GM13977 (cell line): ENCODE measurements around the gene KRTAP4-1.
"Not testable (repeated sequence)": the region's sequence is repeated elsewhere in the genome, so short reads cannot be mapped to it uniquely, and the experiment has no call there.

Source experiments
- DNase-seq: peaks from one replicate; pipeline ENCODE4 v3.0.0; 2012; ENCODE audit warnings: low spot score
- CTCF ChIP-seq: IDR thresholded peaks from 2 replicates; pipeline ENCODE4 v1.5.1; 2012; ENCODE audit warnings: mild to moderate bottlenecking, control low read depth; ENCODE audit not compliant: insufficient read depth; ENCODE audit errors: extremely low read depth, missing control alignments
- in situ Hi-C: fragments of 300-500 bp; cut with MboI; formaldehyde crosslinking; loops from one replicate; pipeline ENCODE4 v1.12.0; 2022; ENCODE audit warnings: low sequenced_read_pairs, low pct_unique_long_range_greater_than_20kb, mixed read lengths, inconsistent platforms; ENCODE audit not compliant: unreplicated experiment

KRTAP4-1 gene

GRCh38 chr17:41215681-41216080 is 31.0 kb upstream of the KRTAP4-1 start:
- TF ChIP-seq CTCF = no peak
- in situ Hi-C loops = no loop called here
- no peak for DNase-seq

- DNase-seq = no peak
- TF ChIP-seq CTCF = no peak
- in situ Hi-C loops = no loop called here
Observed at GRCh38 chr17:41212524-41213169, 27.9 kb upstream of the KRTAP4-1 start.

GRCh38 chr17:41211845-41212466 is 27.2 kb upstream of the KRTAP4-1 start:
- DNase-seq = no peak
- TF ChIP-seq CTCF = no peak
- in situ Hi-C loops = no loop called here

- no peak for DNase-seq
- in situ Hi-C loops = no loop called here
- TF ChIP-seq CTCF = no peak
Observed at GRCh38 chr17:41199421-41200078, 14.8 kb upstream of the KRTAP4-1 start.

GRCh38 chr17:41196068-41196467 is 11.4 kb upstream of the KRTAP4-1 start:
- in situ Hi-C loops = no loop called here
- TF ChIP-seq CTCF = no peak
- DNase-seq = peak; percentile 30

GRCh38 chr17:41190328-41190727 is 5.6 kb upstream of the KRTAP4-1 start:
- DNase-seq = no peak
- no peak for TF ChIP-seq CTCF
- in situ Hi-C loops = no loop called here

GRCh38 chr17:41189837-41190318 is 5.2 kb upstream of the KRTAP4-1 start, which contains the start of gene KRTAP9-1:
KRTAP9-1 (plus strand) TSS chr17:41189887; CDS start chr17:41189887, 0 bp downstream.
- DNase-seq, in situ Hi-C loops: not testable (repeated sequence)
